Embryonic facial prominence (tissue), 1 donor: ENCODE data around the gene CDYL.

ENCODE experiments used
- DNase-seq: peaks from one replicate; pipeline ENCODE4 v3.0.0-alpha.2; 2016; ENCODE audit errors: extremely low spot score

Gene CDYL

DNA sequence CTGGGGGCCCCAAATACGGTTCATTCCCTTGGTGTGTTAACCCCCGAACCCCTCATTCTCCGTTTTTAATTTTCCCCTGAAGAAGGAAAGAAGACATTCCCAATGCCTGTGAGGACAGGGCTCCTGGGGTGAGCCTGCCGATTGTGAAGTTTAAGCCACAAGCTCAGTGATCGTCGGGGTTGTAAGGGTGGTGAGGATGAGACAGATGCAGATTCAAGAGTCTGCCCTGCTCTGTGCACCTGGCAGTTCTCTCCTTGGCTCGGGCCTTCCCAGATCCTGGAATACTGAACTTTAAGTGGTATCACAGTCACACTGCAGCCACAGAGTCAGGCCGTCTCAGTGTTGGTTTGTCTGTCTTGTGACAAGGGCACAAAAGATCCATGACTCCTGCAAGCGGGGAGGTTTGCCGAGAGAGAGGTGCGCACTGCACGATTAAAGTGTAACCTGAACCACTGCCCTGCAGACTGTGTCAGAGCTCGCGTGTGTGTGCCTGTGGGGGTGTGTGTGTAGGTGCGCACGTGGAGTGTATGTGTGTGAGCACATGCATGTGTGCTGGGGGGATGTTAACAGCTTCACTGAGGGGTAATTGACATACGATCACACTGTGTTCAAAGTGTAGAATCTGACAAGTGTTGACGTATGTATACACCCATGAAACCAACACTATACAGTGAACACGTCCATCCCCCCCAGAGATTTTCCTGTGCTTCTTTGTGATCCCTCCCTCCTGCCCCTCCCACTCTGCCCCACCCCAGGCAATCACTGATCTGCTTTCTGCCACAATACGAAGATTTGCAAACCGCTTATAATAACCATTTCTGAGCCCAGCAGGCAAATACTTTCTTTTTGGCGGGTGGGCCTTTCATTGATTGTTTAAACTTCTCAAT is 188.7 kb downstream of the CDYL start:
- no peak for DNase-seq

DNA sequence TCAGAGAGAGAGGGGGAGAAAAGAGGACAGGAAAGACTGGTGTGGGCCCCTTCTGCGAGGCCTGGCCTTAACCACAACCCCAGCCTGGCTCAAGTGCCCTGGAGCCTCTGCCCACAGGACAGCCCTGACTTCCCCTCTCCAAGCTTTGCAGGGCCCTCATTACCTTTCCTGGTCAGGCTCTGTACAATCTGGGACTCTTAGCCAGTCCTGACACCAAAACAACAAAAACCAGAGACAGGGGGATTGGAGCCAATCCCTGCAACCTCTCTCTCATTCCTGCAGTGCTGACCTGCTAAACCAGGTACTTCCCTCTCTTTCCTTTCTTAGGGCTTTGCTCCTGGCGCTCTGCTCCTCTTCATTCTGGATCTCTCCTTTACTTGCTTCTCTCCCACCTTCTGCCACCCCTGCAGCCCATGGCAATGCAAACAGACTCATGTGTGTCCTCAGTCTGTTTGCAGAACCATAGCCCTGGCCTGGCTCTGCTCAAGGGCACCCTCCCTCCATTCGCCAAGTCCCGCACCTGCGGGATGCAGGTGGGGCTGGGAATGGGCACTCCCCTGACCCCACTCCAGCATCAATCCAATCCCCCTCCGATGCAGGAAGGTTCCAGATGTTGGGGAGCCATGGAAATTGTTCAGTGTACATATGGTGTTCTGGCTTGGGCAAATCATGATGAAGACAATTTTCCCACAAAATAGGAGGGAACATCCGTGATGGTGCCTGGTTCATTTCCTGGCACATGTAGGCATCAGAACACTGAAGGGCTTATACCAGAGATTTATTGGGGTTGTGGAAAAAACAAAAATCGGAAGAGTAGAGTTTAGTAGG is 189.6 kb downstream of the CDYL start:
- DNase-seq: no peak

DNA sequence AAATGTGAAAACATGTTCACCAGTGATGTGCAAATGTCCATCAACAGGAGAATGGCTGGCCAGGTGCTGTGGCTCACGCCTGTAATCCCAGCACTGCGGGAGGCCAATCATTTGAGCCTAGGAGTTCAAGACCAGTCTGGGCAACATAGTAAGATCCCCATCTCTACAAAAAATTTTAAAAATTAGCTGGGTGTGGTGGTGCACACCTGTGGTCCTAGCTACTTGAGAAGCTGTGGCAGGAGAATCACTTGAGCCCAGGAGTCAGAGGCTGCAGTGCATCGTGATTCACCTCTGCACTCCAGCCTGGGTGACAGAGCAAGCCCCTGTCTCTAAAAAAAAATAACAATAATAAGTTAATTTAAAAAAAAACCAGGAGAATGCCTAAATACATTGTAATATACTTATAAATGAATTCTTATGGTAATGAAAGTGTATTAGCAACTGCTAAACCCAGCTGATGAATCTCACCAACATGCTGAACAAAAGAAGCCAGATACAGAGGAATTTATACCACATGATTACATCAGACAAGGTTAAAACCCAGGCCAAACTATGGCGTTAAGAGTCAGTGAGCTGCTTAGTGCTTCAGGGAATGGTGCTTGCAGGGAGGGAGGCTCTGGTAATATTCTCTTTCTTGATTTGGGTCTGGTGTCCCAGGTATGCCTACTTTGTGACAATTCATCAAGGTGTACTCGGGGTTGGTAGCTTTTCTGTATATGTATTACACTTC is 191.3 kb downstream of the CDYL start:
- no peak for DNase-seq

DNA sequence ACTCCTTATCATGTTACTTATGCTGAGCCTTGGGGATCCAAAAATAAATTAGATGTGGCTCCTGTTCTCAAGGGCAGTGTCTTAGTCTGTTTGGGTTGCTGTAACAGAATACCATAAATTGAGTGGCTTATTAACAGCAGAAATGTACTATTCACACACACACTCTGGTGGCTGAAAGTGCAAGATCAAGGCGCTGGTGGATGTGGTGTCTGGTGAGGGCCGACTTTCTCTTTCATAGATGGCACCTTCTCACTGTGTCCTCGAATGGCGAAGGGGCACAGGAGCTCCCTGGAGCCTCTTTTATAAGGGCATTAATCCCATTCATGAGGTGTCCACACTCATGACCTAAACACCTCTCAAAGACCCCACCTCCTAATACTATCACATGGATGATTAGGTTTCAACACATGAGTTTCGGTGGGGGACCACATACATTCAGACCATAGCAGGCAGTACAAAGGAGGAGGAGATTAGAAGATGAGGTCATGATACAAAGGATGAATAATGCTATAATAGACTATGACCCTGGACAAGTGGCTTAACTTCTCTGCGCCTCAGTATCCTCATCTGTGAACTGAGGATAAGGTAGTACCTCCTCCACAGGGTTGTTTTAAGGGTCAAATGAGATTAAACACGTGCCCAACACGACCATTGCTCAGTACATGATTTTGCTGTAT is 193.5 kb downstream of the CDYL start:
- no peak for DNase-seq

DNA sequence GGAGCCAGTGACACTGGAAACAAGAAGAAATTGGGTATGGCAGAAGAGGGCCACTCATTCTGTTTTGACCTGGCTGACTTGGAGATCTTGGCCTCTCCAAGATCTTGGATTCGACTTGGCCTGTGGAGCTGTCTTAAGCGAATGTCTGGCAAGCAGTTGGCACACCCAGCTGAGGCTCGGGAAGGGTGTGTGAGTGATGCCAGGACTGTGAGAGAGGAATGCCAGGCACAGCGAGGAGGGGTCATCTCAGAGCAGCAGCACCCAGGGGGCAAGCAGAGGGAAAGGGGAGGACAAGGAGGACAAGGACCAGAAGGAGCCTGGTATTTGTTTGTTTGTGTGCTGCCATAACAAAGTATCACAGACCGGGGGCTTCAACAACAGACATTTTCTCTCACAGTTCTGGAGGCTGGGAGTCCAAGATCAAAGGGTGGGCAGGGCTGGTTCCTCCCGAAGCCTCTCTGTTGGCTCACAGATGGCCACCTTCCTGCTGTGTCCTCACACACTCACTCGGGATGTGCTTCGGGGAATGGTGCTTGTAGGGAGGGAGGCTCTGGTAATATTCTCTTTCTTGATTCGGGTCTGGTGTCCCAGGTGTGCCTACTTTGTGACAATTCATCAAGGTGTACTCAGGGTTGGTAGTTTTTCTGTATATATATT is 194.7 kb downstream of the CDYL start:
- DNase-seq: no peak

DNA sequence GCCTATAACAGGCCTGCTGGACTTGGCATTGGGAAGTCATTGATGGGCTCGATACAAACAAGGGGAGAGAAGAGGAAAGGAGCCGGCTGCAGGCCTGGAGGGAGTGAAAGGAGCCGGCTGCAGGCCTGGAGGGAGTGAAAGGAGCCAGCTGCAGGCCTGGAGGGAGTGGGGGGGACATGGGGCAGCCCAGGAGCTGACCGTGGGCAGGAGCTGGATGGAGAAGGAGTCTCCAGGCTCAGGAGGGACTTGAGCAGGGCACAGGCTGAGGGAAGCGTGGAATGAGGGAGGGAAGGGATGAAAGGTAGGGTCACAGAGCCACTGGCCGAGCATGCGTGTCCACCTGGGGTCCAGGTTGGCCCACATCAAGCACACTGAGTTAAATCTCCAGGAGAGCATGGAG is 195.6 kb downstream of the CDYL start:
- DNase-seq: no peak

DNA sequence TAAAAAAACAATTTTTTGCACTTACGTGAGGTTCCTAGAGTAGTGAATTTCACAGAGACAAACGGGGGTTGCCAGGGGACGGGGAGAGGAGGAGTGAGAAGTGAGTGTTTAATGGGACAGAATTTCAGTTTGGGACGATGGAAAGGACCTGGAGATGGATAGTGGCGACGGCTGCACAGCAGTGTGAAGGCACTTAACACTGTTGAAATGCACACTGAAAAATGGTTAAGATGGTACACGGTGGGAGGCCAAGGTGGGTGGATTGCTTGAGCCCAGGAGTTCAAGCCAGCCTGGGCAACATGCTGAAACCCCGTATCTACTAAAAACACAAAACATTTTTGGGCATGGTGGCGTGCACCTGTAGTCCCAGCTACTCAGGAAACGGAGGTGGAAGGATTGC is 196.2 kb downstream of the CDYL start:
- DNase-seq: no peak

DNA sequence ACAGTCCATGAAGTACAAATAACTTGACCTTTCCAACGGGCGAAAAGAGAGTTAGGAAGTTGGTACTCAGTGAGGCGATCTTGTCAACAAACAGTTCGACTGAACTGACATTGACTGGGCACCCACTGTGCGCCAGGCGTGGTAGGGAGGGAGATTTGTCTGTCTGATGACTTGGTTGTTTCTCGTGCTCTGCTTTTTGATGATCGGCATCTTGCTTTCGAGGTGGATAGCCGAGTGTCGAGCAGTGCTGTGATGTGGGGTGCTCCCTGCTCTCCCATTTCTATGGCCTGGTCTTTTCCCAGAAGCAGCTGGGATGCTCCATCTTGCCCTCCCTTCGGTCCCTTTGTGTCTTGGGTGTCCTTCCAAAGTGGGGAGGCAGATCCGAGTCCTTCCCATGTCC is 197.2 kb downstream of the CDYL start:
- no peak for DNase-seq

DNA sequence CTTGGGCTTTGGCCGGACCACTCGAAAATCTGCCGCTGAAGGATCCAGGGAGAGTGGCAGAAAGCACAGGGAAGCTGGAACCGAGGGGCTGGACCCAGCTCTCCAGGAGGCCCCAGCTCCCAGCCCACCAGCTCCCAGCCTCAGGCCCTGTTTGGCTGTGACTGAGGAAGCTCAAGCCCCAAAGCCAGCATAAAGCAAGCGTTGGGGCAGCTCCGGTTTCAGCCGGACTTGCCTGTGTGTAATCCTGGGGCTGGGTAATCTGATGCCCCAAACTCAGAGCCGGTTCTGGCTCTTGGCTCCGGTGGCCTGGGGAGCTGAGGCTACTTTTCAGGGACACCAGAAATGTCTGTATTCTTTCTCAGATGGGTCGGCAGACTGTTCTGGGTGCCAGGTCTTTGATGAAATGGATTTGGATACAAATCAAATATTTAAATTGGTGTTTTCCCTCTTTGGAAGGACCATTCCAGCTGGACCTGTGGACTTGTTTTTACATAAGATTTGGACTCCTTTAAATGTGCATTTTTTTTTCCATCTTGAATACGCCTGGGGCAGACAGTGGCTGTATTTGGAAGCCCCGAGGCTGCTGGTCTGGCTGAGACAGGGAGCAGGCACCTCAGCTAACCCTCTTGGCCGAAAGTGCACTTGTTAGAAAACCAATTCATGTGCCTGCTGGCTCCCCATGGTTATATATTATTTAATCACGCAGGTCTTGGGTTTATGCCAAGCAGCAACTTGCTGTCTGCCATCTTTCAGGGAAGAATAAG is 198.0 kb downstream of the CDYL start:
- no peak for DNase-seq

DNA sequence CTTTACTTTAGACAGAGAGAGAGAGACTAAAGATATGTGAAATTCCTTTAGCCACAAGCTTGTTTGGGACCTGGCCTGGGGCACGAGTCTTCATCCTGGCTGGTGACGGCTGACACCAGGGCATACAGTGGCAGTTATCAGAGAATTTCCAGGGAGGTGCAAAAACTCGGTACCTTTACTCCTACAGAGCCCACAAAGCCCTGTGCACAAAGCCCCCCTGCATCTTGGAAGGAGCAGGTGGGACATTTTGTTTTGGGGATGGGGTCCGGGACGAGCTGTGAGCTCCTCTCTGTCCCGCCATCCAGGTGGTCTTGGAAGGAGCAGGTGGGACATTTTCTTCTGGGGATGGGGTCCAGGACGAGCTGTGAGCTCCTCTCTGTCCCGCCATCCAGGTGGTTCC is 198.8 kb downstream of the CDYL start:
- DNase-seq: no peak

DNA sequence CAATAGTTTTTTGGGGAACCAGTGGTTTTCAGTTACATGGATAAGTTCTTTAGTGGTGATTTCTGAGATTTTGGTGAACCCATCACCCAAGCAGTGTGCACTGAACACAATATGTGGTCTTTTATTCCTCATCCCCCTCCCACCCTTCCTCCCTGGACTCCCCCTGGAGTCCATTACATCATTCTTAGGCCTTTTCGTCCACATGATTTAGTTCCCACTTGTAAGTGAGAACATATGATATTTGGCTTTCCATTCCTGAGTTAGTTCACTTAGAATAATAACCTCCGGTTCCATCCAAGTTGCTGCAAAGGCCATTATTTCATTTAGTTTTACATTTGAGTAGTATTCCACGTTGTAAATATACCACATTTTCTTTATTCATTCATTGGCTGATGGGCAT is 199.3 kb downstream of the CDYL start:
- no peak for DNase-seq

DNA sequence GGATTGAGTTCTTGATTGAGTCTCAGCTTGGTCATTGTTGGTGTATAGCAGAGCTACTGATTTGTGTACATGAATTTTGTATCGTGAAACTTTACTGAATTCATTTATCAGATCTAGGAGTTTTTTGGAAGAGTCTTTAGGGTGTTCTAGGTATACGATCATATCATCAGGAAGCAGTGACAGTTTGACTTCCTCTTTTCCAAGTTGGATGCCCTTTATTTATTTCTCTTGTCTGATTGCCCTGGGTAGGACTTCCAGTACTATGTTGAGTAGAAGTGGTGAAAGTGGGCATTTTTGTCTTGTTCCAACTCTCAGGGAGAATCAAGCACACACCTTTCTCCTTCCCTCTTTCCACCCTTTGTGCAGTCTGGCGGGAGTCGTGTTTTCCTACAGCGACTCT is 201.3 kb downstream of the CDYL start:
- DNase-seq: no peak

DNA sequence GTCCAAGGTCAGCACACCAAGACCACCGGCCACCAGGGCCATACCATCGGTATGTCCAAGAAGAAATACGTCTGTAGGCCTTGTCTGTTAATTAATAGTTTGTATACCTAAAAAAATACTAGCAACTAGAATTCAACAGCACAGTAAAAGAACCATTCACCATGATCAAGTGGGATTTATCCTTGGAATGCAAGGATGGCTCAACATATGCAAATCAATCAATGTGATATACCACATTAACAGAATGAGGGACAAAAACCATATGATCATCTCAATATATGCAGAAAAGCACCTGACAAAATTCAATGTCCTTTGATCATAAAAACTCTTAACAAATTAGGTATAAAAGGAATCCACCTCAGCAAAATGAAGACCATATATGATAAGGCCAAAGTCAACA is 203.2 kb downstream of the CDYL start:
- no peak for DNase-seq

DNA sequence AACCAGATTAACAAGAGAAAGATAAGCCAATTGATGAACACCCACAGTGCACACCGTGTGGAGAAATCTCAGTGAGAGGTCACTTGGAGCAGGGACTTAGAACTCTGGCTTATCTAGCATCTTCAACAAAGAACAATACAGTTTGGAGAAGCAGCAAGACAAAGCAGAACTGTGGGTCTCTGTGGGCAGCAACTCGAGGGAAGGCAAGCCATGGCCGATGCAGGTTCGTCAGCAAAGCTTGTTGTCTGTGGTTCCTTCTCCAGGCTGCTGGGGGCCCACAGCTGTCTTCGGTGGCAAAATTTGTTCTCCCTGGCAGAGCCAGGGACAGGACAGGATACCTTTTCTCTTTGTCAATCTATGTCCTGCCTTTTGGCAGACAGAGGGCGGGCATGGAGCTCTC is 205.6 kb downstream of the CDYL start:
- DNase-seq: no peak

DNA sequence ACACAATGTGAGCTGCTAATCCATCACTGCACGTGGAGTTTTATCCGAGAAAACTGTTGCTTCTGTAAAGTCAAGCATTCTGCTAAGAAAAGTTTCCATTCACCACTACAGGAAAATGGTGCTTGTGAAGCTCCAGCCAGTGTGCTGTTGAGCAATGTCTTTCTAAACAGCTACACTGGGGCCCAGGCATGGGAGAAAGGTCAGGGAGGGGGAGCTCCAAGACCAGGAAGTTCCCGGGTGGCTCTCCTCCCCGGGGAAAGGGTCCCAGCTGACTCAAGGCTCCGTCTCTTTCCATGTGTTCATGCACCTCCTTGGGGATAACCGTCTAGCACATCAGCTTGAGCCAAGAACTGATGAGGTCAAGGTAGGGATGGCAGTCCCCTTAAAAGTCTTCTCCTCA is 207.1 kb downstream of the CDYL start:
- DNase-seq: no peak

DNA sequence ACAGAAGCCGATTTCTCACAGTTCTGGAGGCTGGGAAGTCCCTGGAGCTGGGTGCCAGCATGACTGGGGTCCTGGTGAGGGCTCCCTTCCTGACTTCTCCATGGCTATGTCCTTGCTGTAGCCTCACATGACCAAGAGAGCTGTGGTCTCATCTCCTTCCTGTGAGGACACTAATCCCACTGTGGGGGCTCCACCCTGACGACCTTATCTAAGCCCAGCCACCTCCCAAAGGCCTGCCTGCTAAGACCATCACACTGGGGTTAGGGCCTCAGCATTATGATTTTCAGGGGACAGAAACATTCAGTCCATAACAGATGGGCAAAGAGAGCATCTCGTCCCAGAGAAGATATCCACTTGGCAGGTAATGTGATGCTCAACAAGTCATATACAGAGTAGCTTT is 210.8 kb downstream of the CDYL start:
- no peak for DNase-seq

DNA sequence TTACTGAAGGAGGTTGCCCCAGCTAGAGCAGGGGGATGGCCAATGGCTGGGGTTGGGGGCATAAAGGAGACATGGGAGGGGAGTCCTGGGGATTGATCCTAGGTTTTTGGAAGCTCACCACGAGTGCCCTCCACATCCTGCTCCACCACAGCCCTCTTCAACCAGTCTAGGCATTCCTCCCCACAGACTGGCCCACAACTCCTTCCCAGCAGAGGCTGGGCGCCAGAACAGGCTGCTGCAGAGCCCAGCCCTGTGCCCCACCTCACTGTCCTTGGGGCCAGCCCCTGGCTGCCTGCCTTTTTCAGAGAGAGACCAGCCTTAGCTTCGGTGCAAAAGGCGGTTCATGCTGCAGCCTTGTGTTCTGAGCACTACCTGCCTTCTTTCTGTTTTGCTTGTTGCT is 211.2 kb downstream of the CDYL start:
- no peak for DNase-seq

DNA sequence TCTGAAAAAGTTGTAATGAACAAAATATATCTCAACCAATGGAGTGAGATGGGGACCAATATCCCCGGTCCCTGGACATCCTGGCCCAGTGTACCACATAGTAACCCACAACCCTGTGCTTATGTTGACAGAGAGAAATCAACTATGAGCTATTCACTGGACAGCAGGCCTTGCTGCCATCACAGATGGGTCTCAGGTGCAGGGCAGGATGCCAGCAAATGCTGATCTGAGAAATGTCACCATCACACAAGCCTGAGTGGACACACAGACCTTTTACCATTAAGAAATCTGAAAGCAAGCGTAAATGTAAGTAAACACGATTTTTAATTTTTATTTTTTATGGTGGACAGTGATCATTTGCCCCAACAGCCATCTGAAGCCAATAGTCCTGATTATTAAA is 218.5 kb downstream of the CDYL start:
- no peak for DNase-seq

DNA sequence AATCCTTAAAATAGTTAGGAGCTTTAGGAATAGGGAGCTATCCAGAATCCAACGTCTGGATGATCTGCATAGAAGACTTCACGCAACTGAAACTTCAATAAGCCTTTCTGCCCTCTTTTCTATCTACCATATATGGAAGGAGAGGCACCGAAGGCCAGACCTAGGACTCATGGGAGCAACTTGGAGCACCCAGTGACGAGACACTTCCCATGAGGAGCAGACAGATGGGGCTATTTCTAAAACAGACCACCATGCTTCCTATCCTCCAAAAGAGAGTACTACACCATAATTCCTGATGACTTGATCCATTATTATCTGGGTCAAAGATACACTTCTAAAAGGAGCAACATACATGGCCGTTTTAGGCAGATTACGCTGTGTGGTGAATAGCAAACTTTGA is 221.7 kb downstream of the CDYL start:
- DNase-seq: no peak

DNA sequence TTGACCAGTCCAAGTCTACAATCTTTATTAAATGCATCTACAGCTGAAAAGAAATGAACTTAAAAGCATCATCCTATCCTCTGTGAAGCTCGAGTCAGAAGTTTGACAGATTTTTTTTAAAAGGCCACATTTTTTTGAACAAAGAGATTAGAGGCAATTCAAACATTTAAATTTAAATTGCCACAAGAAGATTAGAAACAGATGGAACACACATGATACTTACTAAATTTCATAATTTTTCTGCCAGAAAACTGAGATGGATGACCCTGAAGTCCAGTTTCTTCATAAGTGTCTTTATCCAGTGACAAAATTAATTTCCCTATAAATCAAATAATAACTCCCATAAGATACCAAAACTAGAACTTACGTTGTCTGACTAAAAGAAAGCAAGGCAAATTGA is 223.4 kb downstream of the CDYL start:
- no peak for DNase-seq
